Testis (tissue), 3 donors: ENCODE results near the gene CFAP221. TPM values are rescaled to one million over a fixed set of nuclear protein-coding genes. Genes with fewer than 3 reads are reported as not detected.

ENCODE experiments used
- DNase-seq: peaks from one replicate; pipeline ENCODE4 v3.0.0-alpha.2; 2019
- H3K27ac ChIP-seq, 2 donors: fragments of 200-600 bp; sonication (generic); one replicate each; pipeline ENCODE4 v1.5.1; 2019
- H3K27me3 ChIP-seq: fragments of 200-600 bp; sonication (generic); one replicate; pipeline ENCODE4 v1.5.1; 2019
- H3K36me3 ChIP-seq: fragments of 200-600 bp; sonication (generic); one replicate; pipeline ENCODE4 v1.5.1; 2017; ENCODE audit warnings: low read depth; ENCODE audit errors: missing control alignments
- H3K4me1 ChIP-seq: fragments of 200-600 bp; sonication (generic); one replicate; pipeline ENCODE4 v1.5.1; 2019
- H3K4me3 ChIP-seq, 2 donors: fragments of 200-600 bp; sonication (generic); one replicate each; pipeline ENCODE4 v1.5.1; 2017 to 2019
- H3K9me3 ChIP-seq: fragments of 200-600 bp; sonication (generic); one replicate; pipeline ENCODE4 v1.5.1; 2017
- CTCF ChIP-seq, 3 experiments: fragments of 450-650 bp in 2 of 3; fragments of 200-600 bp in 1 of 3; sonication (generic) in 1 of 3; IDR thresholded peaks; one replicate each; pipeline ENCODE4 v1.5.1; 2016 to 2019; ENCODE audit warnings: antibody characterized with exemption in 3 of 3, mild to moderate bottlenecking in 2 of 3, moderate library complexity in 1 of 3
- POLR2A ChIP-seq: fragments of 450-650 bp; IDR thresholded peaks from one replicate; pipeline ENCODE4 v1.6.1; 2017; ENCODE audit warnings: antibody characterized with exemption, mild to moderate bottlenecking, moderate library complexity
- WGBS, 2 donors: methylation state at CpG; one replicate each; pipeline ENCODE4 v1.1.5; 2018; 5-methylcytosine and 5-hydroxymethylcytosine counted together
- intact Hi-C: fragments of 100-400 bp; cut with DNase I; formaldehyde crosslinking; loops from one replicate; pipeline ENCODE4 v1.15.1; 2023; ENCODE audit warnings: low total_unique reads
- polyA plus RNA-seq: library from polyadenylated mRNA; stranded (reverse); fragments of 350-450 nt; fragmentation: Illumina TruSeq; extraction: RNeasy Lipid Tissue Mini Kit (QIAGEN cat#74804); gene quantifications from one replicate; pipeline ENCODE4 v1.2.3, GENCODE V29; 2014; ENCODE audit warnings: low read depth, low replicate concordance; ENCODE audit not compliant: insufficient read depth
- total RNA-seq, 2 donors: library from RNA; depleted of rRNA; stranded (reverse); fragments of >200 nt; gene quantifications; one replicate each; pipeline ENCODE4 v1.2.3, GENCODE V29; 2016

The CFAP221 gene
- total and polyA plus RNA-seq, 3 donors from 2014 or later, result 28.2 to 91.2 (median 62.4) TPM

GRCh38 chr2:119662297-119662696 is 118.0 kb downstream of the CFAP221 start:
- TF ChIP-seq POLR2A, result no peak
- Histone ChIP-seq H3K9me3 (no peaks in the 10 kb centered on the region), H3K36me3 (no peaks in the 10 kb centered on the region), H3K4me1 (no peaks in the 10 kb centered on the region), H3K4me3 (no peak overlapping the region), H3K27ac (no peak overlapping the region), H3K27me3 (no peaks in the 10 kb centered on the region)
- no peak for DNase-seq
- WGBS, 2 donors, result 84 to 92% methylated on average over 3 of the region's 3 CpGs
- intact Hi-C loops, result no loop called here

- no peaks in the 10 kb centered on the region for H3K36me3 ChIP-seq
- intact Hi-C loops, result no loop called here
- 71 to 79% methylated on average over 2 of the region's 2 CpGs for WGBS, 2 donors
Observed at GRCh38 chr2:119668546-119668945, 124.3 kb downstream of the CFAP221 start.

GRCh38 chr2:119671016-119671415 is 126.8 kb downstream of the CFAP221 start:
- Histone ChIP-seq H3K27me3 (no peaks in the 10 kb centered on the region), H3K9me3 (no peaks in the 10 kb centered on the region), H3K4me1 (no peaks in the 10 kb centered on the region), H3K36me3 (no peaks in the 10 kb centered on the region), H3K27ac (no peak overlapping the region), H3K4me3 (no peak overlapping the region)
- TF ChIP-seq CTCF (IDR thresholded peaks at IDR 0.05) (no peak), POLR2A (no peak)
- no peak for DNase-seq
- intact Hi-C loops, result no loop called here
- WGBS, 2 donors, result 75 to 77% methylated on average over 2 of the region's 2 CpGs

More at GRCh38 chr2:119668546-119668945, 124.3 kb downstream of the CFAP221 start:
- Histone ChIP-seq H3K4me3 (no peak overlapping the region), H3K9me3 (no peaks in the 10 kb centered on the region), H3K4me1 (no peaks in the 10 kb centered on the region), H3K27me3 (no peaks in the 10 kb centered on the region), H3K27ac (no peak overlapping the region)
- TF ChIP-seq CTCF (IDR thresholded peaks at IDR 0.05) (no peak), POLR2A (no peak)
- DNase-seq, result no peak

- Histone ChIP-seq H3K4me3 (no peak overlapping the region), H3K27me3 (no peaks in the 10 kb centered on the region), H3K4me1 (no peaks in the 10 kb centered on the region), H3K27ac (no peak overlapping the region), H3K36me3 (no peaks in the 10 kb centered on the region), H3K9me3 (no peaks in the 10 kb centered on the region)
- intact Hi-C loops, result no loop called here
- TF ChIP-seq POLR2A (no peak), CTCF (IDR thresholded peaks at IDR 0.05) (no peak)
- WGBS, 2 donors, result 74 to 81% methylated on average over 6 of the region's 6 CpGs
- DNase-seq, result no peak
Observed at GRCh38 chr2:119671752-119672151, 127.5 kb downstream of the CFAP221 start.

GRCh38 chr2:119672161-119672862 is 128.1 kb downstream of the CFAP221 start:
- H3K27me3 ChIP-seq, result no peaks in the 10 kb centered on the region
- no peaks in the 10 kb centered on the region for H3K36me3 ChIP-seq
- no peak overlapping the region for H3K4me3 ChIP-seq
- intact Hi-C loops, result no loop called here
- WGBS, 2 donors, result 82 to 83% methylated on average over 5 of the region's 5 CpGs
- DNase-seq, result no peak
- no peak overlapping the region for H3K27ac ChIP-seq
- no peaks in the 10 kb centered on the region for H3K4me1 ChIP-seq
- TF ChIP-seq POLR2A (no peak), CTCF (IDR thresholded peaks at IDR 0.05) (no peak)
- H3K9me3 ChIP-seq, result no peaks in the 10 kb centered on the region
